H1 (cell line): ENCODE measurements around the gene SLC16A9. TPM values are rescaled to one million over a fixed set of nuclear protein-coding genes. Genes with fewer than 3 reads are reported as not detected.
"Not testable (repeated sequence)": the region's sequence is repeated elsewhere in the genome, so short reads cannot be mapped to it uniquely, and the experiment has no call there.

Experiments used
- CTCF ChIA-PET: fragments of 300-600 bp; sonication (Branson Sonifier 250); formaldehyde crosslinking; loops from one replicate; lab custom pipeline; 2021; ENCODE audit not compliant: partially characterized antibody; lab: Charles Lee
- POLR2A ChIA-PET: fragments of 300-600 bp; sonication (Branson Sonifier 250); formaldehyde crosslinking; loops from one replicate; lab custom pipeline; 2021; ENCODE audit warnings: inconsistent platforms; ENCODE audit not compliant: partially characterized antibody; lab: Charles Lee
- DNase-seq, 2 experiments: peaks; one replicate each; pipeline versions ENCODE4 v3.0.0 to v3.0.0-alpha.2; 2010 to 2022; ENCODE audit warnings: low spot score in 2 of 2, low read depth in 1 of 2, mixed read lengths in 1 of 2
- FAIRE-seq: peaks from 2 replicates; lab custom pipeline; 2011; peaks lifted over from hg19 to GRCh38; lab: Jason Lieb, UNC
- H2AFZ ChIP-seq: 2 replicates; pipeline ENCODE4 v1.8.1; 2012; ENCODE audit warnings: low read length, inconsistent platforms
- H2AK5ac ChIP-seq: 2 replicates; pipeline ENCODE4 v1.6.1; 2013; ENCODE audit warnings: low read depth, low read length
- H2BK120ac ChIP-seq: replicated peaks from 2 replicates; pipeline ENCODE3; 2013; ENCODE audit warnings: low read depth, low read length, inconsistent platforms
- H2BK12ac ChIP-seq: 2 replicates; pipeline ENCODE4 v1.6.1; 2013; ENCODE audit warnings: low read depth, low read length
- H2BK15ac ChIP-seq: 2 replicates; pipeline ENCODE4 v1.6.1; 2013; ENCODE audit warnings: low read length
- H2BK20ac ChIP-seq: 2 replicates; pipeline ENCODE4 v1.6.1; 2013; ENCODE audit warnings: low read length
- H2BK5ac ChIP-seq: 2 replicates; pipeline ENCODE4 v1.6.1; 2013; ENCODE audit warnings: low read depth, low read length
- H3K14ac ChIP-seq: 2 replicates; pipeline ENCODE4 v1.6.1; 2013; ENCODE audit warnings: inconsistent platforms; ENCODE audit not compliant: insufficient read length
- H3K18ac ChIP-seq: 2 replicates; pipeline ENCODE4 v1.6.1; 2013; ENCODE audit warnings: low read length; ENCODE audit errors: extremely low read depth
- H3K23ac ChIP-seq: 2 replicates; pipeline ENCODE4 v1.6.1; 2013; ENCODE audit warnings: inconsistent platforms; ENCODE audit not compliant: insufficient read length
- H3K23me2 ChIP-seq: 2 replicates; pipeline ENCODE4 v1.6.1; 2013; ENCODE audit warnings: low read depth, low read length
- H3K27ac ChIP-seq: 2 replicates; pipeline ENCODE4 v1.6.1; 2011; ENCODE audit warnings: low read depth, low read length, inconsistent platforms
- H3K27me3 ChIP-seq, 4 experiments: replicated peaks in 1 of 4; 1 replicate in 1 of 4; 2 replicates in 3 of 4; pipeline versions ENCODE4 v1.6.1 to v1.8.1; 2011 to 2013; ENCODE audit warnings: low read length in 3 of 4, mild to moderate bottlenecking in 3 of 4, inconsistent platforms in 2 of 4, mixed read lengths in 2 of 4, moderate library complexity in 1 of 4; ENCODE audit not compliant: control insufficient read depth in 3 of 4, insufficient read depth in 3 of 4; ENCODE audit errors: extremely low read depth in 1 of 4
- H3K36me3 ChIP-seq, 4 experiments: 2 replicates each; pipeline versions ENCODE4 v1.6.1 to v1.8.1; 2011 to 2013; ENCODE audit warnings: mild to moderate bottlenecking in 4 of 4, low read length in 3 of 4, moderate library complexity in 2 of 4, control low read depth in 1 of 4, inconsistent platforms in 1 of 4; ENCODE audit not compliant: insufficient read depth in 4 of 4, control insufficient read depth in 2 of 4
- H3K4ac ChIP-seq: replicated peaks from 2 replicates; pipeline ENCODE3; 2013; ENCODE audit warnings: low read length, low read depth, mixed read lengths, inconsistent platforms; ENCODE audit not compliant: insufficient read length
- H3K4me1 ChIP-seq, 4 experiments: replicated peaks in 1 of 4; 1 replicate in 1 of 4; 2 replicates in 3 of 4; pipeline versions ENCODE4 v1.6.1 to v1.8.1; 2011 to 2013; ENCODE audit warnings: low read length in 3 of 4, inconsistent platforms in 2 of 4, mixed read lengths in 1 of 4; ENCODE audit not compliant: insufficient read depth in 4 of 4, control insufficient read depth in 3 of 4
- H3K4me2 ChIP-seq, 2 experiments: 2 replicates each; pipeline versions ENCODE4 v1.6.1 to v1.8.1; 2011 to 2013; ENCODE audit warnings: low read depth in 2 of 2, low read length in 2 of 2, control low read depth in 1 of 2, inconsistent platforms in 1 of 2, mild to moderate bottlenecking in 1 of 2; ENCODE audit not compliant: insufficient read depth in 1 of 2
- H3K4me3 ChIP-seq, 4 experiments: fragments of 200-600, 300-600 bp in 1 of 4; sonication (generic), shearing (Covaris generic), sonication (Bioruptor Twin) in 1 of 4; 2 replicates each; pipeline versions ENCODE4 v1.5.1 to v1.8.1; 2011 to 2016; ENCODE audit warnings: low read length in 4 of 4, low read depth in 3 of 4, control low read depth in 2 of 4, inconsistent platforms in 2 of 4, mild to moderate bottlenecking in 2 of 4, mixed read lengths in 1 of 4, moderate library complexity in 1 of 4; ENCODE audit not compliant: insufficient read depth in 2 of 4; ENCODE audit errors: extremely low read depth in 1 of 4
- H3K56ac ChIP-seq: replicated peaks from 2 replicates; pipeline ENCODE3; 2013; ENCODE audit warnings: low read depth, mild to moderate bottlenecking, mixed read lengths, low read length, inconsistent platforms; ENCODE audit not compliant: insufficient read length
- H3K79me1 ChIP-seq: 2 replicates; pipeline ENCODE4 v1.6.1; 2013; ENCODE audit warnings: low read depth, low read length, control low read depth
- H3K79me2 ChIP-seq, 2 experiments: 2 replicates each; pipeline versions ENCODE4 v1.6.1 to v1.8.1; 2012 to 2013; ENCODE audit warnings: low read length in 2 of 2, mild to moderate bottlenecking in 2 of 2, inconsistent platforms in 1 of 2; ENCODE audit not compliant: insufficient read depth in 2 of 2, control insufficient read depth in 1 of 2
- H3K9ac ChIP-seq, 4 experiments: replicated peaks in 1 of 4; 1 replicate in 1 of 4; 2 replicates in 3 of 4; pipeline versions ENCODE4 v1.6.1 to v1.8.1; 2011 to 2013; ENCODE audit warnings: low read depth in 3 of 4, low read length in 3 of 4, control low read depth in 2 of 4, mild to moderate bottlenecking in 2 of 4, moderate library complexity in 2 of 4, inconsistent platforms in 1 of 4; ENCODE audit errors: extremely low read depth in 1 of 4
- H3K9me3 ChIP-seq, 2 experiments: 2 replicates each; pipeline versions ENCODE4 v1.6.1 to v1.8.1; 2012 to 2013; ENCODE audit warnings: mild to moderate bottlenecking in 2 of 2, moderate library complexity in 2 of 2, control low read depth in 1 of 2, inconsistent platforms in 1 of 2, low read depth in 1 of 2, low read length in 1 of 2, mixed read lengths in 1 of 2; ENCODE audit not compliant: insufficient read depth in 2 of 2
- H4K20me1 ChIP-seq, 2 experiments: replicated peaks in 1 of 2; 2 replicates each; pipeline versions ENCODE3 to v1.8.1; 2011 to 2013; ENCODE audit warnings: inconsistent platforms in 2 of 2, low read length in 2 of 2, mild to moderate bottlenecking in 1 of 2; ENCODE audit not compliant: insufficient read depth in 2 of 2, control insufficient read depth in 1 of 2
- H4K5ac ChIP-seq: 2 replicates; pipeline ENCODE4 v1.6.1; 2013; ENCODE audit warnings: low read length, low read depth, mixed read lengths, inconsistent platforms; ENCODE audit not compliant: insufficient read length
- H4K8ac ChIP-seq: 2 replicates; pipeline ENCODE4 v1.8.0; 2013; ENCODE audit warnings: mild to moderate bottlenecking, moderate library complexity, low read length, inconsistent platforms; ENCODE audit not compliant: insufficient read depth; ENCODE audit errors: extremely low read depth
- H4K91ac ChIP-seq: replicated peaks from 2 replicates; pipeline ENCODE3; 2013; ENCODE audit warnings: low read length, mixed read lengths, inconsistent platforms; ENCODE audit not compliant: insufficient read length
- HDAC6 ChIP-seq: IDR thresholded peaks from one replicate; pipeline ENCODE4 v1.7.1; 2012; ENCODE audit warnings: low read depth, mild to moderate bottlenecking, inconsistent platforms, low read length, moderate library complexity
- SRF ChIP-seq: IDR thresholded peaks from 2 replicates; pipeline ENCODE4 v1.6.1; 2011; ENCODE audit warnings: mild to moderate bottlenecking, low read depth, low read length, moderate library complexity
- WGBS, 2 experiments: shearing (Covaris generic) in 1 of 2; methylation state at CpG; one replicate each; pipeline versions ENCODE4 v1.1.6 to v1.1.7; 2013 to 2015; ENCODE audit warnings: low lambda C conversion rate in 2 of 2, mixed read lengths in 2 of 2, inconsistent platforms in 1 of 2, low coverage in 1 of 2, missing lambda C conversion rate in 1 of 2; ENCODE audit not compliant: insufficient replicate concordance in 2 of 2, insufficient coverage in 1 of 2, insufficient read length in 1 of 2; ENCODE audit errors: extremely low coverage in 1 of 2, missing lambda C conversion rate in 1 of 2; 5-methylcytosine and 5-hydroxymethylcytosine counted together
- polyA plus RNA-seq, 7 experiments: library from polyadenylated mRNA; depleted of rRNA in 3 of 7; stranded (reverse) in 5 of 7; unstranded in 2 of 7; fragments of >200 nt in 5 of 7; fragments of 200-250 nt in 2 of 7; gene quantifications; 1 replicate in 5 of 7; 2 replicates in 1 of 7; 4 replicates in 1 of 7; pipeline versions ENCODE4 v1.2.1 to v1.2.3, GENCODE V29; 2011 to 2013; ENCODE audit warnings: missing spikeins in 2 of 7, mixed read lengths in 2 of 7
- total RNA-seq: library from RNA; stranded (reverse); fragmentation: NEBNext Ultra II Directional; extraction: Animal tissue kit (Norgen Biotek cat#: 25700); gene quantifications from 2 replicates; pipeline ENCODE4 v1.2.1, GENCODE V29; 2021

SLC16A9 gene
- total and polyA plus RNA-seq, 2 of the 8 experiments (the other 6 are each of a cell fraction or from before 2014, with no cell fraction given) = 11.2 to 20.5 TPM

- TF ChIP-seq HDAC6 (no peak), SRF (no peak)
- TF ChIP-seq, all 59 proteins: peak for 0
These were observed 35.6 kb upstream of the SLC16A9 start (continued) for GRCh38 chr10:59745163-59745650.

- H3K56ac ChIP-seq, H2BK120ac ChIP-seq, H4K8ac ChIP-seq, H3K4me3 ChIP-seq, H3K4me2 ChIP-seq, H3K9ac ChIP-seq, FAIRE-seq, H3K27ac ChIP-seq, H3K4me1 ChIP-seq, H3K79me2 ChIP-seq, H3K4ac ChIP-seq, H2AK5ac ChIP-seq, H2AFZ ChIP-seq, CTCF ChIA-PET, H3K14ac ChIP-seq, POLR2A ChIA-PET, H3K23ac ChIP-seq, H4K5ac ChIP-seq, H2BK12ac ChIP-seq, H4K20me1 ChIP-seq, H3K23me2 ChIP-seq, H2BK15ac ChIP-seq, H3K79me1 ChIP-seq, H3K27me3 ChIP-seq, DNase-seq, H3K18ac ChIP-seq, H3K36me3 ChIP-seq, H2BK20ac ChIP-seq, H4K91ac ChIP-seq, H2BK5ac ChIP-seq: not testable (repeated sequence)
- H3K9me3 ChIP-seq = peaks cover 3 to 17% of the 10 kb centered on the region in 2 experiments; a peak in 3 of 4 replicates
- 78% methylated on average over 6 of the region's 6 CpGs; no CpG with 5 or more reads in 1 of the 2 experiments for WGBS, 2 experiments
These were observed 35.1 kb upstream of the SLC16A9 start for GRCh38 chr10:59744762-59745161.
